SK-N-MC (cell line): ENCODE data around the gene ECHS1.

Experiments used
- EZH2 ChIP-seq: fragments of 200-600 bp; sonication (generic); IDR thresholded peaks from one replicate; pipeline ENCODE4 v1.6.1; 2017; ENCODE audit warnings: antibody characterized with exemption
- POLR2AphosphoS5 ChIP-seq: IDR thresholded peaks from 2 replicates; pipeline ENCODE4 v1.6.1; 2012; ENCODE audit warnings: mild to moderate bottlenecking, low read depth, low read length, borderline replicate concordance

DNA sequence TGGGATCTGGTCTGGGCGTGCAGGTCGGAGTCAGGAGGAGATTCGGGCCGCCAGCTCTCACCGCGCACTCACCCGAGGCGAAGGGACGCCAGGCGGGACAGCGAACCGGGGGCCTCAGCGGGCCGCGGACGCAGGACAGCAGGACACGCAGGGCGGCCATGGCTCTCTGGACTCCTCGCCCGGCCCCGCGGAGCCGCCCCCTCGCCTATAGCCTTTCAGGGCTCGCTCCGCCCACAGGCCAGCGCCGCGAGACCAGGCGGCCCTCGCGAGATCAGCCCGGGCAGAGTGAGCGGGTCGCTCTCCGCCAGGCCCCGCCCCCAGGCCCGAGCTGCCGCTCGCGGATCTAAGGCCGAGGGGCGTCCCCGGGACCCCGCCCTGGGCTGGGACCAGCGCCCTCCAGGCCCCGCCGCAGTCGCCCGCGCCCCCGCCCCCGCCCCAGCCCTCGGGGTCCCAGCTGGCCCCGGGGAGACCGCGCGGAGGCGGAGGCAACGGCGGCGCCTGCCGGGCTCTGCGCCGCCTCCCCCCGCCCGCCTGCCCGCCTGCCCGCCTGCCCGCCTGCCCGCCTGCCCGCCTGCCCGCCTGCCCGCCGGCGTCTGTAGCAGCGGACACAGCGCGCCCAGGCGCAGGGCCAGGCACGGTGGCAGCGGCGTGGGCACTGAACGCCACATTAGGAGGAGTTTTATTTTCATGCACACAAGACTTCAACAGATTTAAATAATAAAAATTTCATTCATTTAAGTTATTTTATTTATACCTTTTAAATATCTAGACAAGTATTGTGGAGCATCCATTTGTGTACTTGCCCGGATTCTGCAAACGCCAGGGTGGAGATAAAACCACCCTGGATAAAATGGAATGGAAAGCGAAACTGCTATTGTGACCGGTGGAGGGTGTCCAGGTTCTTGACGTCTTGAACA, at the start of gene ECHS1:
- peak; percentile 74; the same call in 1 of the 2 replicates for TF ChIP-seq POLR2AphosphoS5
- no peak for TF ChIP-seq EZH2
